HEK293T (cell line): ENCODE data around the gene TTC6.

Source experiments
- BHLHE40 ChIP-seq: fragments of 450-650 bp; IDR thresholded peaks from 2 replicates; pipeline ENCODE4 v1.6.1; 2016; ENCODE audit warnings: mild to moderate bottlenecking, moderate library complexity, borderline replicate concordance
- CTBP1 ChIP-seq: fragments of 450-650 bp; IDR thresholded peaks from 2 replicates; pipeline ENCODE4 v1.6.1; 2016; ENCODE audit warnings: borderline replicate concordance
- ELF4 ChIP-seq: fragments of 450-650 bp; IDR thresholded peaks from 2 replicates; pipeline ENCODE4 v1.6.1; 2017; ENCODE audit warnings: antibody characterized with exemption
- FOXA1 ChIP-seq: fragments of 450-650 bp; IDR thresholded peaks from 2 replicates; pipeline ENCODE4 v1.6.1; 2016; ENCODE audit warnings: mild to moderate bottlenecking
- FOXK2 ChIP-seq: fragments of 450-650 bp; IDR thresholded peaks from 2 replicates; pipeline ENCODE4 v1.6.1; 2016; ENCODE audit warnings: mild to moderate bottlenecking
- FOXM1 ChIP-seq: fragments of 450-650 bp; IDR thresholded peaks from 2 replicates; pipeline ENCODE4 v1.6.1; 2017; ENCODE audit warnings: mild to moderate bottlenecking, borderline replicate concordance
- HDGF ChIP-seq: fragments of 450-650 bp; IDR thresholded peaks from 2 replicates; pipeline ENCODE4 v1.6.1; 2017; ENCODE audit warnings: antibody characterized with exemption, borderline replicate concordance
- LEF1 ChIP-seq: fragments of 450-650 bp; IDR thresholded peaks from 2 replicates; pipeline ENCODE4 v1.6.1; 2017; ENCODE audit warnings: mild to moderate bottlenecking, borderline replicate concordance
- NFRKB ChIP-seq: fragments of 450-650 bp; IDR thresholded peaks from 2 replicates; pipeline ENCODE4 v1.6.1; 2016; ENCODE audit warnings: mild to moderate bottlenecking, moderate library complexity
- PKNOX1 ChIP-seq: fragments of 450-650 bp; IDR thresholded peaks from 2 replicates; pipeline ENCODE4 v1.6.1; 2016
- SP1 ChIP-seq: fragments of 450-650 bp; IDR thresholded peaks from 2 replicates; pipeline ENCODE4 v1.6.1; 2017
- SUZ12 ChIP-seq: fragments of 450-650 bp; IDR thresholded peaks from 2 replicates; pipeline ENCODE4 v1.6.1; 2016; ENCODE audit warnings: mild to moderate bottlenecking

- TF ChIP-seq ELF4 = no peak
- TF ChIP-seq LEF1 = no peak
- no peak for TF ChIP-seq FOXM1
- no peak for TF ChIP-seq CTBP1
- no peak for TF ChIP-seq HDGF
- no peak for TF ChIP-seq SP1
- TF ChIP-seq FOXK2 = no peak
- TF ChIP-seq SUZ12 = no peak
- TF ChIP-seq FOXA1 = no peak
- TF ChIP-seq BHLHE40 = no peak
- TF ChIP-seq PKNOX1 = no peak
- TF ChIP-seq NFRKB = no peak
These were observed 1.5 kb downstream of the TTC6 start for GRCh38 chr14:37596790-37597472.
